A673 (cell line): Measurements from ENCODE around the gene TNS3. TPM values are rescaled to one million over a fixed set of nuclear protein-coding genes. Genes with fewer than 3 reads are reported as not detected.

Experiments
- BruUV-seq: library from RNA; stranded (reverse); fragments of 400-500 nt; replicated peaks from 2 replicates; lab custom pipeline; 2021; lab: Mats Ljungman, UMichigan
- CTCF ChIA-PET: fragments of 300-600 bp; sonication (Branson Sonifier 250); formaldehyde crosslinking; loops from one replicate; lab custom pipeline; 2022; ENCODE audit warnings: antibody characterized with exemption; lab: Charles Lee
- POLR2A ChIA-PET: fragments of 300-600 bp; sonication (Branson Sonifier 250); formaldehyde crosslinking; loops from one replicate; lab custom pipeline; 2022; ENCODE audit warnings: antibody characterized with exemption; ENCODE audit not compliant: low non-redundant PET; lab: Charles Lee
- DNase-seq: peaks from one replicate; pipeline ENCODE4 v3.0.0-alpha.2; 2015; ENCODE audit warnings: low spot score
- H3K27ac ChIP-seq: fragments of 200-600 bp; sonication (generic); 2 replicates; pipeline ENCODE4 v1.5.1; 2016; ENCODE audit warnings: mixed run types, low read depth, mild to moderate bottlenecking, mixed read lengths, antibody characterized with exemption, low read length; ENCODE audit not compliant: poor library complexity, severe bottlenecking
- H3K27me3 ChIP-seq: fragments of 200-600 bp; sonication (generic); replicated peaks from 2 replicates; pipeline ENCODE4 v1.6.1; 2017; ENCODE audit warnings: mixed run types, low read depth, mild to moderate bottlenecking, mixed read lengths, antibody characterized with exemption, low read length; ENCODE audit not compliant: insufficient read depth, poor library complexity
- H3K36me3 ChIP-seq: fragments of 200-600 bp; sonication (generic); 2 replicates; pipeline ENCODE4 v1.6.1; 2016; ENCODE audit warnings: mixed run types, mild to moderate bottlenecking, mixed read lengths, antibody characterized with exemption, low read length; ENCODE audit not compliant: insufficient read depth, poor library complexity, severe bottlenecking
- H3K4me1 ChIP-seq: fragments of 200-600 bp; sonication (generic); 2 replicates; pipeline ENCODE4 v1.6.1; 2017; ENCODE audit warnings: mixed run types, mild to moderate bottlenecking, mixed read lengths, antibody characterized with exemption, low read length; ENCODE audit not compliant: insufficient read depth, poor library complexity, severe bottlenecking
- H3K4me3 ChIP-seq: fragments of 200-600 bp; sonication (generic); 2 replicates; pipeline ENCODE4 v1.5.1; 2016; ENCODE audit warnings: low read depth, mixed run types, mild to moderate bottlenecking, mixed read lengths, low read length; ENCODE audit not compliant: poor library complexity, severe bottlenecking
- H3K9me3 ChIP-seq: fragments of 200-600 bp; sonication (generic); 2 replicates; pipeline ENCODE4 v1.6.1; 2016; ENCODE audit warnings: mixed run types, low read depth, mild to moderate bottlenecking, mixed read lengths, antibody characterized with exemption, low read length; ENCODE audit not compliant: poor library complexity, severe bottlenecking
- CTCF ChIP-seq: fragments of 300-800, 200-600 bp; sonication (generic); conservative IDR thresholded peaks from 2 replicates; pipeline ENCODE4 v1.5.1; 2017; ENCODE audit warnings: low read depth, mild to moderate bottlenecking, antibody characterized with exemption, low read length, moderate library complexity, mixed read lengths
- EZH2 ChIP-seq: fragments of 200-600 bp; sonication (generic); IDR thresholded peaks from 2 replicates; pipeline ENCODE4 v1.6.1; 2017; ENCODE audit warnings: borderline replicate concordance, low read depth, mild to moderate bottlenecking, mixed read lengths, antibody characterized with exemption, low read length; ENCODE audit not compliant: poor library complexity, severe bottlenecking
- intact Hi-C: fragments of 100-400 bp; cut with micrococcal nuclease; formaldehyde crosslinking; loops from one replicate; pipeline ENCODE4 v1.10.0; 2022; ENCODE audit not compliant: unreplicated experiment
- total RNA-seq: library from RNA; stranded (reverse); gene quantifications from 2 replicates; pipeline ENCODE4 v1.2.3, GENCODE V29; 2021

The TNS3 gene
- total RNA-seq, 1 experiment from 2014 or later = not detected

- Histone ChIP-seq H3K27ac (no peak overlapping the region), H3K27me3 (no peaks in the 10 kb centered on the region), H3K9me3 (no peaks in the 10 kb centered on the region), H3K4me3 (no peak overlapping the region), H3K4me1 (no peaks in the 10 kb centered on the region), H3K36me3 (no peaks in the 10 kb centered on the region)
- BruUV-seq = no TSS peak
- ChIA-PET POLR2A (no interaction called here), CTCF (no interaction called here)
- DNase-seq = no peak
- intact Hi-C loops = no loop called here
- no peak for TF ChIP-seq CTCF
Observed at GRCh38 chr7:47572939-47573757, 8.8 kb downstream of the TNS3 start.

GRCh38 chr7:47572094-47572445 is 9.8 kb downstream of the TNS3 start:
- no peak for DNase-seq
- no peak overlapping the region for H3K4me3 ChIP-seq
- H3K27me3 ChIP-seq = no peaks in the 10 kb centered on the region
- H3K4me1 ChIP-seq = no peaks in the 10 kb centered on the region
- H3K36me3 ChIP-seq = no peaks in the 10 kb centered on the region
- intact Hi-C loops = no loop called here
- CTCF ChIA-PET = no interaction called here
- TF ChIP-seq EZH2 (no peak), CTCF (no peak)
- H3K27ac ChIP-seq = no peak overlapping the region
- POLR2A ChIA-PET = no interaction called here
- no TSS peak for BruUV-seq
- no peaks in the 10 kb centered on the region for H3K9me3 ChIP-seq

GRCh38 chr7:47571331-47572093 is 10.4 kb downstream of the TNS3 start:
- intact Hi-C loops = no loop called here
- H3K4me3 ChIP-seq = no peak overlapping the region
- BruUV-seq = no TSS peak
- TF ChIP-seq EZH2 (no peak), CTCF (no peak)
- no peaks in the 10 kb centered on the region for H3K36me3 ChIP-seq
- H3K9me3 ChIP-seq = no peaks in the 10 kb centered on the region
- CTCF ChIA-PET = no interaction called here
- POLR2A ChIA-PET = no interaction called here
- no peak for DNase-seq
- H3K4me1 ChIP-seq = no peaks in the 10 kb centered on the region
- no peak overlapping the region for H3K27ac ChIP-seq
- no peaks in the 10 kb centered on the region for H3K27me3 ChIP-seq
